K562 (cell line): Measurements from ENCODE around the gene DNAJB13.

Source experiments
- ATF1 ChIP-seq, 2 experiments: fragments of 450-650 bp in 1 of 2; IDR thresholded peaks; 2 replicates each; pipeline ENCODE4 v1.6.1; 2016; ENCODE audit warnings: missing compliant biosample characterization in 1 of 2, missing genetic modification characterization in 1 of 2
- CHD1 ChIP-seq: fragments of 200-600 bp; sonication (generic); IDR thresholded peaks from one replicate; pipeline ENCODE4 v1.6.1; 2012; ENCODE audit warnings: mild to moderate bottlenecking, moderate library complexity, low read length, inconsistent platforms
- CTCF ChIP-seq, 3 experiments: IDR thresholded peaks in 2 of 3; conservative IDR thresholded peaks in 1 of 3; 2 replicates each; pipeline ENCODE4 v1.5.1; 2011 to 2012; ENCODE audit warnings: low read length in 3 of 3, mild to moderate bottlenecking in 3 of 3, control low read depth in 2 of 3, improper control_type of control experiment in 1 of 3, inconsistent platforms in 1 of 3, low read depth in 1 of 3, mixed read lengths in 1 of 3, moderate library complexity in 1 of 3; ENCODE audit not compliant: insufficient read depth in 2 of 3
- HNRNPL ChIP-seq: fragments of 200-400 bp; formaldehyde crosslinking; IDR thresholded peaks from 2 replicates; pipeline ENCODE4 v1.6.1; 2017; ENCODE audit warnings: low read depth, mild to moderate bottlenecking, low read length
- MAFG ChIP-seq: fragments of 450-650 bp; conservative IDR thresholded peaks from 2 replicates; pipeline ENCODE4 v1.6.1; 2016; ENCODE audit warnings: missing genetic modification characterization, missing compliant biosample characterization

GRCh38 chr11:73942010-73942409 is 8.8 kb upstream of the DNAJB13 start:
- TF ChIP-seq CHD1 = no peak
- no peak for TF ChIP-seq MAFG (tag)
- no peak for TF ChIP-seq HNRNPL
- no peak for TF ChIP-seq ATF1 (CRISPR knock-in tag; IDR thresholded peaks at IDR 0.05)
- no peak for TF ChIP-seq ATF1 (tag; IDR thresholded peaks at IDR 0.05)
- TF ChIP-seq CTCF (IDR thresholded peaks at IDR 0.05 in 2 of 3, conservative IDR thresholded peaks at IDR 0.05 in 1 of 3; ENCODE audit: insufficient read depth in 2 of 3, low read depth in 1 of 3, low read length in 3 of 3) = no peak
